Measurements from ENCODE around the gene BCL2. TPM values are rescaled to one million over a fixed set of nuclear protein-coding genes. Genes with fewer than 3 reads are reported as not detected.

The BCL2 gene
- total RNA-seq, 2 experiments from 2014 or later = 1.4 to 2.5 TPM

GRCh38 chr18:63263444-63263843 is 56.1 kb downstream of the BCL2 start:
- BruUV-seq (replicated peaks) = no TSS peak
- H3K36me3 ChIP-seq (ENCODE audit: insufficient read depth, low read length) = no peaks in the 10 kb centered on the region
- no peak for TF ChIP-seq CTCF (conservative IDR thresholded peaks at IDR 0.05; ENCODE audit: low read length)
- TF ChIP-seq EZH2phosphoT487 (IDR thresholded peaks at IDR 0.05; ENCODE audit: borderline replicate concordance, low read depth, low read length) = no peak
- no peak overlapping the region for H3K27ac ChIP-seq (ENCODE audit: low read depth, low read length, poor library complexity, severe bottlenecking)
- no peaks in the 10 kb centered on the region for H3K4me1 ChIP-seq (ENCODE audit: insufficient read depth, low read length, poor library complexity, severe bottlenecking)
- CTCF ChIA-PET (ENCODE audit: unreplicated experiment) = no interaction called here
- no peaks in the 10 kb centered on the region for H3K9me2 ChIP-seq (ENCODE audit: insufficient read depth, low read length)
- no peak for DNase-seq (ENCODE audit: low spot score)
- intact Hi-C loops (cut with micrococcal nuclease; ENCODE audit: unreplicated experiment) = no loop called here
- no peak overlapping the region for H2AFZ ChIP-seq (ENCODE audit: low read length)
- no peak overlapping the region for H3K4me2 ChIP-seq (ENCODE audit: low read length)
- no peak overlapping the region for H3K4me3 ChIP-seq (ENCODE audit: low read depth, low read length, poor library complexity, severe bottlenecking)
- POLR2A ChIA-PET = no interaction called here
- no peaks in the 10 kb centered on the region for H3K79me2 ChIP-seq (ENCODE audit: insufficient read depth, low read depth, low read length)
- no peaks in the 10 kb centered on the region for H4K20me1 ChIP-seq (ENCODE audit: insufficient read depth, low read length)
- no peaks in the 10 kb centered on the region for H3K9me3 ChIP-seq (ENCODE audit: low read length)

GRCh38 chr18:63262369-63263335 is 56.9 kb downstream of the BCL2 start:
- Histone ChIP-seq H3K9me2 (ENCODE audit: insufficient read depth, low read length) (no peaks in the 10 kb centered on the region), H2AFZ (ENCODE audit: low read length) (no peak overlapping the region), H3K36me3 (ENCODE audit: insufficient read depth, low read length) (no peaks in the 10 kb centered on the region), H3K27ac (ENCODE audit: low read depth, low read length, poor library complexity, severe bottlenecking) (no peak overlapping the region), H3K4me2 (ENCODE audit: low read length) (no peak overlapping the region), H3K79me2 (ENCODE audit: insufficient read depth, low read depth, low read length) (no peaks in the 10 kb centered on the region), H4K20me1 (ENCODE audit: insufficient read depth, low read length) (no peaks in the 10 kb centered on the region), H3K9me3 (ENCODE audit: low read length) (no peaks in the 10 kb centered on the region), H3K4me3 (ENCODE audit: low read depth, low read length, poor library complexity, severe bottlenecking) (no peak overlapping the region), H3K4me1 (ENCODE audit: insufficient read depth, low read length, poor library complexity, severe bottlenecking) (no peaks in the 10 kb centered on the region)
- intact Hi-C loops (cut with micrococcal nuclease; ENCODE audit: unreplicated experiment) = no loop called here
- TF ChIP-seq CTCF (conservative IDR thresholded peaks at IDR 0.05; ENCODE audit: low read length) (no peak), EZH2phosphoT487 (IDR thresholded peaks at IDR 0.05; ENCODE audit: borderline replicate concordance, low read depth, low read length) (no peak)
- POLR2A ChIA-PET = no interaction called here
- CTCF ChIA-PET (ENCODE audit: unreplicated experiment) = no interaction called here
- no peak for DNase-seq (ENCODE audit: low spot score)
- BruUV-seq (replicated peaks) = no TSS peak

- intact Hi-C loops (cut with micrococcal nuclease; ENCODE audit: unreplicated experiment) = no loop called here
- Histone ChIP-seq H3K79me2 (ENCODE audit: insufficient read depth, low read depth, low read length) (no peaks in the 10 kb centered on the region), H3K4me3 (ENCODE audit: low read depth, low read length, poor library complexity, severe bottlenecking) (no peak overlapping the region), H3K9me2 (ENCODE audit: insufficient read depth, low read length) (no peaks in the 10 kb centered on the region), H3K27ac (ENCODE audit: low read depth, low read length, poor library complexity, severe bottlenecking) (no peak overlapping the region), H4K20me1 (ENCODE audit: insufficient read depth, low read length) (no peaks in the 10 kb centered on the region), H3K9me3 (ENCODE audit: low read length) (no peaks in the 10 kb centered on the region), H2AFZ (ENCODE audit: low read length) (no peak overlapping the region), H3K36me3 (ENCODE audit: insufficient read depth, low read length) (no peaks in the 10 kb centered on the region), H3K4me2 (ENCODE audit: low read length) (no peak overlapping the region), H3K4me1 (ENCODE audit: insufficient read depth, low read length, poor library complexity, severe bottlenecking) (no peaks in the 10 kb centered on the region)
- ChIA-PET POLR2A (no interaction called here), CTCF (ENCODE audit: unreplicated experiment) (no interaction called here)
- BruUV-seq (replicated peaks) = no TSS peak
- no peak for DNase-seq (ENCODE audit: low spot score)
- TF ChIP-seq EZH2phosphoT487 (IDR thresholded peaks at IDR 0.05; ENCODE audit: borderline replicate concordance, low read depth, low read length) (no peak), CTCF (conservative IDR thresholded peaks at IDR 0.05; ENCODE audit: low read length) (no peak)
These were observed 58.5 kb downstream of the BCL2 start for GRCh38 chr18:63261029-63261428.
